ENCODE results near the gene NMU.

DNA sequence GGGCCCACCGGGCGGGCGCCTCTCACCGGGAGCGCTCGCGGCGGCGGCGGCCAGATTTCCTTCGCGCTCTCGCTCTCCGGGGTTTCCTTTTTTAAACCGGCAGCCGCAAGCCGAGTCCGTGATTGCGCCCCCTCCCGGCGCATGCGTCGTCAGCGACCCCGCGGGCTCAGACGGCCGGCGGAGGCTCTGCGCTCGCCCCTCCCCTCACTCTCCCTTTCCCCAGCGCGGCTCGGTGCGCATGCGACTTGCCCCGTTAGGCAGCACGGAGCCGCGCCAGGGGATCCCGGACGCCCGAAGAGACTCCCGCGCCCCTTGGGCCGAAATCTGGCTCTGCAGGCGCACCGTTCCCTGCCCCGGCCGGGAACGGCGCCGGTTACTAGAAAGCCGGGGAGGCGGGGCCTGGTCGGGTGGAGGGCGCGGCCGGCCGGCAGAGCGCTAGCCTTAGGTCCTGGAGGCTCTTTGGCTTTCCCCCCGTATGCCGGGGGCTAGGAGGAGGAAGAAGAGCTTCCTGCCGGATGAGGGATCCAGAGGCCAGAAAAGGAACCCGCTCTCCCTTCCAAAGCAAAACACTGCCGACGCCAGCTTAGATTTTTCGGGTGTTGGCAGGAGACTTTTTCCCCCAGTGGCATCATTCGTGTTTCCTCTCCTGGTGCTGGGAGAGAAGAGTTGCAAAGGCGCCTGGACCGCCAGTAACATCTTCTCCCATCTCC lies 89.2 kb downstream of the NMU start, which contains the start of gene CLOCK:
- TF ChIP-seq, protein P1, sequence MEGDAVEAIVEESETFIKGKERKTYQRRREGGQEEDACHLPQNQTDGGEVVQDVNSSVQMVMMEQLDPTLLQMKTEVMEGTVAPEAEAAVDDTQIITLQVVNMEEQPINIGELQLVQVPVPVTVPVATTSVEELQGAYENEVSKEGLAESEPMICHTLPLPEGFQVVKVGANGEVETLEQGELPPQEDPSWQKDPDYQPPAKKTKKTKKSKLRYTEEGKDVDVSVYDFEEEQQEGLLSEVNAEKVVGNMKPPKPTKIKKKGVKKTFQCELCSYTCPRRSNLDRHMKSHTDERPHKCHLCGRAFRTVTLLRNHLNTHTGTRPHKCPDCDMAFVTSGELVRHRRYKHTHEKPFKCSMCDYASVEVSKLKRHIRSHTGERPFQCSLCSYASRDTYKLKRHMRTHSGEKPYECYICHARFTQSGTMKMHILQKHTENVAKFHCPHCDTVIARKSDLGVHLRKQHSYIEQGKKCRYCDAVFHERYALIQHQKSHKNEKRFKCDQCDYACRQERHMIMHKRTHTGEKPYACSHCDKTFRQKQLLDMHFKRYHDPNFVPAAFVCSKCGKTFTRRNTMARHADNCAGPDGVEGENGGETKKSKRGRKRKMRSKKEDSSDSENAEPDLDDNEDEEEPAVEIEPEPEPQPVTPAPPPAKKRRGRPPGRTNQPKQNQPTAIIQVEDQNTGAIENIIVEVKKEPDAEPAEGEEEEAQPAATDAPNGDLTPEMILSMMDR (IDR thresholded peaks at IDR 0.05), result peak; percentile 22 to 58 (median 46)
- TF ChIP-seq POLR2A (IDR thresholded peaks at IDR 0.05), result peak; percentile 51 to 63
- TF ChIP-seq EP300 (IDR thresholded peaks at IDR 0.05), result no peak
- TF ChIP-seq POLR2AphosphoS5 (IDR thresholded peaks at IDR 0.05), result peak; percentile 56 to 84 (median 76)

All from sigmoid colon (tissue), 4 donors.